Tibial artery (tissue), 4 donors: Measurements from ENCODE around the gene PRKAR1B.

Experiments used
- DNase-seq, 2 donors: peaks; one replicate each; pipeline ENCODE4 v3.0.0-alpha.2; 2019
- H3K27ac ChIP-seq, 2 donors: fragments of 200-600 bp; sonication (generic) in 1 of 2; 1 replicate in 1 of 2; 2 replicates in 1 of 2; pipeline ENCODE4 v1.5.1; 2018 to 2019; ENCODE audit warnings: mild to moderate bottlenecking in 1 of 2
- H3K27me3 ChIP-seq, 2 donors: fragments of 200-600 bp; sonication (generic) in 1 of 2; one replicate each; pipeline versions ENCODE4 v1.5.1 to v1.6.0; 2016 to 2019
- H3K36me3 ChIP-seq, 3 donors: fragments of 200-600 bp; sonication (generic) in 2 of 3; one replicate each; pipeline ENCODE4 v1.5.1; 2016 to 2019; ENCODE audit warnings: mild to moderate bottlenecking in 2 of 3
- H3K4me1 ChIP-seq, 4 donors: fragments of 200-600 bp; sonication (generic) in 2 of 4; 1 replicate in 3 of 4; 2 replicates in 1 of 4; pipeline ENCODE4 v1.5.1; 2016 to 2019
- H3K4me3 ChIP-seq, 2 donors: fragments of 200-600 bp; sonication (generic) in 1 of 2; 1 replicate in 1 of 2; 2 replicates in 1 of 2; pipeline ENCODE4 v1.5.1; 2018 to 2019; ENCODE audit warnings: mild to moderate bottlenecking in 2 of 2
- H3K9me3 ChIP-seq, 3 donors: fragments of 200-600 bp; sonication (generic) in 1 of 3; one replicate each; pipeline ENCODE4 v1.5.1; 2016 to 2019
- intact Hi-C: fragments of 100-400 bp; cut with DNase I; formaldehyde crosslinking; loops from one replicate; pipeline ENCODE4 v1.15.0; 2023; ENCODE audit warnings: low total_unique reads
- TF ChIP-seq, protein P1 (sequence below), 2 experiments: fragments of 200-600 bp in 1 of 2; fragments of 450-650 bp in 1 of 2; IDR thresholded peaks; one replicate each; pipeline ENCODE4 v1.5.1; 2017 to 2019; ENCODE audit warnings: antibody characterized with exemption in 2 of 2, mild to moderate bottlenecking in 1 of 2, moderate library complexity in 1 of 2

The PRKAR1B gene

DNA sequence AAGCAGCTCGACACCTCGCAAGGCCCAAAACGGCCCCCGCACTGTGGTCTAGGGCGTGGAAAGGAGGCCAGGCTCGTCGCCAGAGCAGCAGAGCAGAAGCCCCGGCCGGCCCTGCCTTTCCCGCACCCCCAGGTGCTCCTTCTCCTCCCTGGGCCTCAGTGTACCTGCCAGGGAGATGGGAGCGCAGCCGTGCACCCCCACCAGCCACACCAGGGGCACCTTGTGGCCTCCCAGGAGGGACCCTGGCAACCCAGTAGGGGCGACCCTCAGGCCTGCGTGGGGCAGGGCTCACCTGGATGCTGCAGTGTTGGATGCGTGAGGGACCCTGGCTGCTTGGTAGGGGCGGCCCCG, 217.0 kb downstream of the PRKAR1B start:
- Histone ChIP-seq H3K27ac (peak overlapping the region; percentile 2 to 6), H3K4me3 (no peak overlapping the region), H3K27me3 (no peaks in the 10 kb centered on the region), H3K36me3 (peaks cover 43 to 74% (median 71%) of the 10 kb centered on the region in 3 donors), H3K4me1 (peaks cover 0 to 92% (median 51%) of the 10 kb centered on the region in 4 donors), H3K9me3 (no peaks in the 10 kb centered on the region)
- DNase-seq, result peak in 1 of 2 donors; percentile 60
- TF ChIP-seq, protein P1, sequence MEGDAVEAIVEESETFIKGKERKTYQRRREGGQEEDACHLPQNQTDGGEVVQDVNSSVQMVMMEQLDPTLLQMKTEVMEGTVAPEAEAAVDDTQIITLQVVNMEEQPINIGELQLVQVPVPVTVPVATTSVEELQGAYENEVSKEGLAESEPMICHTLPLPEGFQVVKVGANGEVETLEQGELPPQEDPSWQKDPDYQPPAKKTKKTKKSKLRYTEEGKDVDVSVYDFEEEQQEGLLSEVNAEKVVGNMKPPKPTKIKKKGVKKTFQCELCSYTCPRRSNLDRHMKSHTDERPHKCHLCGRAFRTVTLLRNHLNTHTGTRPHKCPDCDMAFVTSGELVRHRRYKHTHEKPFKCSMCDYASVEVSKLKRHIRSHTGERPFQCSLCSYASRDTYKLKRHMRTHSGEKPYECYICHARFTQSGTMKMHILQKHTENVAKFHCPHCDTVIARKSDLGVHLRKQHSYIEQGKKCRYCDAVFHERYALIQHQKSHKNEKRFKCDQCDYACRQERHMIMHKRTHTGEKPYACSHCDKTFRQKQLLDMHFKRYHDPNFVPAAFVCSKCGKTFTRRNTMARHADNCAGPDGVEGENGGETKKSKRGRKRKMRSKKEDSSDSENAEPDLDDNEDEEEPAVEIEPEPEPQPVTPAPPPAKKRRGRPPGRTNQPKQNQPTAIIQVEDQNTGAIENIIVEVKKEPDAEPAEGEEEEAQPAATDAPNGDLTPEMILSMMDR (IDR thresholded peaks at IDR 0.05), result no peak
- intact Hi-C loops, result loop anchor here (10.0 kb wide), 2 partner anchors 175 to 265 kb away; no protein-coding TSS in a partner anchor

DNA sequence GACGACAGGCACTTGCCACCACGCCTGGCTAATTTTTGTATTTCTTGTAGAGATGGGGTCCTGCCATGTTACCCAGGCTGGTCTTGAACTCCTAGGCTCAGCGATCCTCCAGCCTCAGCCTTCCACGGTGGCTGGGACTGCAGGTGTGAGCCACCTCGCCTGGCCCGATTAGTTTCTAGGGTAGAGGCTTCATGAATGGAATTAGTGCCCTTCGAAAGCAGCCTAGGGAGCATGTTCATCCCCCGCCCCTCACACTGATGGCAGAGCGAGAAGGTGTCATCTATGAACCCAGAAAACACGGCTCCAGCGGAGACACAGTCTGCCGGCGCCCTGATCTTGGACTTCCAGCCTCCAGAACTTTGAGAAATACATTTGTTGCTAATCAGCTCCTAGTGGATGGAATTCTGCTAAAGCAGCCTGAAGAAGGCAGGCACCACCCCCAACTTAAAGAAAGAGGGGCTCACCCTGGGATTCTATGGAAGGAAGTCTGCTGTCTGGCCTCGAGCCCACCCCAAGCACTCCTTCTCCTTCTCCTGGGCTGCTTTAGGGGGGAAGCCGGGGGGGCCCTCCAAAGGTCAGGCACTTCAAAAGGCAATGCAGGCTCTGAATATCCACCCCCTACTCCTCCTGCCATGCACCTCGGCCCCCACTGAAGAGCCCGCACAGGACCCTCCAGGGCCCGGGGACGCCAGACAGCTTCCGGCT, 217.5 kb downstream of the PRKAR1B start:
- intact Hi-C loops, result loop anchor here (10.0 kb wide), 2 partner anchors 175 to 265 kb away; no protein-coding TSS in a partner anchor
- DNase-seq, result peak in 1 of 2 donors; percentile 55
- H3K36me3 ChIP-seq, result peaks cover 43 to 77% (median 74%) of the 10 kb centered on the region in 3 donors
- H3K4me1 ChIP-seq, result peaks cover 0 to 92% (median 49%) of the 10 kb centered on the region in 4 donors
- H3K27ac ChIP-seq, result peak overlapping the region; percentile 2 to 6
- H3K27me3 ChIP-seq, result no peaks in the 10 kb centered on the region
- H3K9me3 ChIP-seq, result no peaks in the 10 kb centered on the region
- H3K4me3 ChIP-seq, result no peak overlapping the region
- TF ChIP-seq, protein P1 (IDR thresholded peaks at IDR 0.05), result no peak

DNA sequence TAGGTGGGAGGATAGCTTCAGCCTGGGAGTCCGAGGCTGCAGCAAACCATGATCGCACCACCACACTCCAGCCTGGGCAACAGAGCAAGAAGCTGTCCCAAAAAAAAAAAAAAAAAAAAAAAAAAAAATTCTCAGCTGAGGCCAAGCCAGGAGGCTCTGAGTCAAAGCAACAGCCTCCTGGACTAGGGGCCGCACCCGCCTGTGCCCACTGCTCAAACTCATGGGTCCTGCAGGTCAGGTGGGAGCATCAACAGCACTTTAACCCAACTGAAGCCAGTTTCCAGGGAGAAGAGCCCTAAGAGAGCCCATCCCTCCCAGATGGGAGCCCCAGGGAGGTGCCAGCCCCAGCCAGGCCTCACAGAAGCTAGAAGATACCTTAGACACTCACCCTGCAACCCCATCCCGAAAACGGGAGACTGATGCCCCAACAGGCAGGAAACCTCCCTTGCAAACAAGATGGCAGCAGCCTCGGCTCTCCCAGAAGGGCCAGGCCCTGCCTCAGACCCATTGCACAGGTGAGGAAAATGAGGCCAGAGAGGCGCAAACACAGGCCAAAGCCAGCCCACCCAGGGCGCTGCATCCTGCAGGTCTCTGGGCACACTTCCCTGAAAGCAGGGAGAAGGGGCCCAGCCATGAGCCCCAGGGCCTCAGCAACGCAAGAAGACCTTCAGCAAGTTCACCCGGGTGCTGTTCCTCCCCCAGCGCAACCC, 218.5 kb downstream of the PRKAR1B start:
- peaks cover 0 to 92% (median 51%) of the 10 kb centered on the region in 4 donors for H3K4me1 ChIP-seq
- no peaks in the 10 kb centered on the region for H3K9me3 ChIP-seq
- H3K27me3 ChIP-seq, result no peaks in the 10 kb centered on the region
- no peak overlapping the region for H3K4me3 ChIP-seq
- peaks cover 43 to 82% (median 80%) of the 10 kb centered on the region in 3 donors for H3K36me3 ChIP-seq
- peak in 1 of 2 donors; percentile 62 for DNase-seq
- peak overlapping the region in 1 of 2 donors; percentile 71 for H3K27ac ChIP-seq
- TF ChIP-seq, protein P1 (IDR thresholded peaks at IDR 0.05), result no peak
- intact Hi-C loops, result no loop called here

DNA sequence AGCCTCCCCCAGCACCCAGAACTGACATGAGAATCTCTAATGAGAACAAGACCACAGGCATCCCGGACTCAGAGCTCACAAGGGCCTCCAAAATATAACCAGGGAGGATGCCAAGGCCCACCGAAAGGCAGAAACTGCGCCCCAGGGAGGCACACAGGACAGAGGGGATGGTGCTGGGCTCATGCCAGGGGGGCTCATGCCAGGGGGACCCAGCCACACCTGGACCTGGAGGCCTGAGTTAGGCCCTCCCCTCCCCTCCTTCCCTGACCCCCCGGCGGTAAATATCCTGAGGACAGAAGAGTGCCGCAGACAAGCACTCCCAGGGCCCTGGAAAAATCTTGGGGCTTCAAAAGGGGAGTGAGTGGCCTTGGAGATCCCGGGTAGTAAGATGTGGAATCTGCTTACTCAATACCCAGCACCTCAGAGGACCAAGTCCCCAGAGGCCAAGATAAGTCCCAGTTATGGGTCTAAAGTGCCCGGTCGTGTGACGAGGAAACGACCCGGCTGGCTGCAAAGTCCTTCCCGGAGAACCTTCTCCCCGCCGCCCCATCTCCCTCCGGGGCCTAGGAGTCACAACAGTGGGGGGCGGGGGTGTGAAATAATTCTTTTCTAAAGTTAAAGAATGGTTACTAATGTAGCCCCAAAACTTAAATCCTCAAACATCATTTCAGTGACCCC, 219.3 kb downstream of the PRKAR1B start:
- intact Hi-C loops, result no loop called here
- TF ChIP-seq, protein P1 (IDR thresholded peaks at IDR 0.05), result no peak

DNA sequence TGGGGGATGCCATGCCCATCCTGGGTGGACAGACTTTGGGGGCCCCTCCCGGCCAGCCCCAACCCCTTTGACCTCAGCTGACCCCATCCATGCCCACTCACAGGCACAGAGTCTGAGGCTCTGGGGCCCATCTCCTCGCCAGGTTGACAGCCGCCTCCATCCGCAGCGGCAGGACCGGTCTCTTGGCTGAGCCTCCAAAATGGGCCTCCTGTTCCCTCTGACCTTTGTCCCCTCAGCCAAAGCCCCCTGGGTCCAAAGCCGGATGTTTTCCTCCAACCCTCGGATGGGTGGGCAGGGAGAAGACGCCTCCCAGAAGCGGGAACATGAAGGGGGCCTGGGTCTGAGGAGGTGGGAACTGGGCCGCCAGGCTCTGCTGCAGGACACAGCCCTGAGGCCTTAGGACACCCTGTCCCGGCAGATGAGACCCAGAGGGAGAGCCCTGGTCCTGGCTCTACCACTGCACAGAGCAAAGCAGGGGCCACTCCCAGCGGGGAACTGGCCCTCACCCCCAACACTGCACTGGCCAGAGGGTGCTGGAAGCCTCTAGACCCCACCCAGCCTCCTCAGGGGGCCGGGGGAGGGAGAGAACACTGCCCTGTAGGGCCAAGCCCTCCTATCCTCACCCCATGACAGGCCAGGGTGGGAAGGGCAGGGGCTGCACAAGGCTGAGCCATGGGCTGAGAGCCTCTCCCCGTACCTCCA, 220.0 kb downstream of the PRKAR1B start:
- Histone ChIP-seq H3K4me3 (no peak overlapping the region), H3K27ac (peak overlapping the region; percentile 46 to 71), H3K27me3 (no peaks in the 10 kb centered on the region), H3K36me3 (peaks cover 43 to 88% (median 86%) of the 10 kb centered on the region in 3 donors), H3K9me3 (no peaks in the 10 kb centered on the region), H3K4me1 (peaks cover 0 to 86% (median 40%) of the 10 kb centered on the region in 4 donors)
- DNase-seq, result peak in 1 of 2 donors; percentile 60
- TF ChIP-seq, protein P1 (IDR thresholded peaks at IDR 0.05), result no peak
- intact Hi-C loops, result no loop called here

More for the DNA sequence above, 219.3 kb downstream of the PRKAR1B start:
- Histone ChIP-seq H3K27ac (peak overlapping the region; percentile 46 to 71), H3K9me3 (no peaks in the 10 kb centered on the region), H3K36me3 (peaks cover 43 to 88% (median 87%) of the 10 kb centered on the region in 3 donors), H3K4me1 (peaks cover 0 to 93% (median 47%) of the 10 kb centered on the region in 4 donors), H3K4me3 (no peak overlapping the region), H3K27me3 (no peaks in the 10 kb centered on the region)
- DNase-seq, result peak in 1 of 2 donors; percentile 59
